B cell (primary cell): ENCODE measurements around the gene CCDC80. TPM values are rescaled to one million over a fixed set of nuclear protein-coding genes. Genes with fewer than 3 reads are reported as not detected.

Source experiments
- ATAC-seq: fragments of 200-7000 bp; cut with Tn5 transposase; one replicate; pipeline ENCODE4 v1.10.0; 2021; ENCODE audit warnings: low read depth, mild to moderate bottlenecking, moderate number of reproducible peaks, moderate library complexity
- CTCF ChIA-PET: fragments of 350-600 bp; sonication (Branson Sonifier 250); formaldehyde crosslinking; loops from one replicate; lab custom pipeline; 2021; ENCODE audit warnings: antibody characterized with exemption, inconsistent platforms; lab: Charles Lee
- POLR2A ChIA-PET: fragments of 350-600 bp; sonication (Branson Sonifier 250); formaldehyde crosslinking; loops from one replicate; lab custom pipeline; 2021; ENCODE audit warnings: antibody characterized with exemption; lab: Charles Lee
- DNase-seq: peaks from one replicate; pipeline ENCODE4 v3.0.0; 2013
- H2AFZ ChIP-seq: 2 replicates; pipeline ENCODE4 v1.6.1; 2012; ENCODE audit warnings: mild to moderate bottlenecking, low read depth, low read length; ENCODE audit not compliant: insufficient read depth, poor library complexity, severe bottlenecking
- H3K27ac ChIP-seq, 2 donors: 1 replicate in 1 of 2; 2 replicates in 1 of 2; pipeline ENCODE4 v1.5.1; 2012 to 2013; ENCODE audit warnings: low read length in 2 of 2, mild to moderate bottlenecking in 2 of 2, moderate library complexity in 1 of 2
- H3K27me3 ChIP-seq, 4 experiments: fragments of 200-600 bp in 1 of 4; sonication (generic) in 1 of 4; replicated peaks in 1 of 4; 1 replicate in 2 of 4; 2 replicates in 2 of 4; pipeline versions ENCODE4 v1.6.1 to v1.7.0; 2013 to 2016; ENCODE audit warnings: low read length in 3 of 4, mild to moderate bottlenecking in 2 of 4, mixed read lengths in 1 of 4, moderate library complexity in 1 of 4; ENCODE audit not compliant: insufficient read depth in 4 of 4, control insufficient read depth in 3 of 4; ENCODE audit errors: control extremely low read depth in 1 of 4
- H3K36me3 ChIP-seq, 2 experiments: replicated peaks in 1 of 2; 1 replicate in 1 of 2; 2 replicates in 1 of 2; pipeline versions ENCODE4 v1.6.1 to v1.7.1; 2013; ENCODE audit warnings: low read length in 1 of 2; ENCODE audit not compliant: insufficient read depth in 2 of 2, control insufficient read depth in 1 of 2; ENCODE audit errors: control extremely low read depth in 1 of 2, extremely low read depth in 1 of 2
- H3K4me1 ChIP-seq, 2 donors: fragments of 200-600 bp in 1 of 2; sonication (generic) in 1 of 2; 1 replicate in 1 of 2; 2 replicates in 1 of 2; pipeline versions ENCODE4 v1.5.1 to v1.6.1; 2013 to 2017; ENCODE audit warnings: low read length in 2 of 2; ENCODE audit not compliant: control insufficient read depth in 2 of 2, insufficient read depth in 2 of 2
- H3K4me2 ChIP-seq: replicated peaks from 2 replicates; pipeline ENCODE3; 2012; ENCODE audit warnings: mild to moderate bottlenecking, low read depth, low read length; ENCODE audit not compliant: poor library complexity, severe bottlenecking
- H3K4me3 ChIP-seq, 5 experiments: fragments of 200-600 bp in 1 of 5; sonication (generic) in 1 of 5; 1 replicate in 3 of 5; 2 replicates in 2 of 5; pipeline versions ENCODE4 v1.5.1 to v1.7.0; 2011 to 2016; ENCODE audit warnings: low read length in 4 of 5, mild to moderate bottlenecking in 4 of 5, low read depth in 2 of 5, control low read depth in 1 of 5, moderate library complexity in 1 of 5; ENCODE audit not compliant: insufficient read depth in 1 of 5; ENCODE audit errors: control extremely low read depth in 1 of 5, extremely low read depth in 1 of 5
- H3K79me2 ChIP-seq: fragments of 200-600 bp; sonication (generic); one replicate; pipeline ENCODE4 v1.6.0; 2016; ENCODE audit warnings: low read length; ENCODE audit not compliant: control insufficient read depth, insufficient read depth
- H3K9ac ChIP-seq: fragments of 200-600 bp; sonication (generic); 2 replicates; pipeline ENCODE4 v1.6.1; 2017; ENCODE audit warnings: mild to moderate bottlenecking, low read length, moderate library complexity
- H3K9me3 ChIP-seq, 3 donors: one replicate each; pipeline versions ENCODE4 v1.6.1 to v1.7.1; 2013; ENCODE audit warnings: low read length in 2 of 3; ENCODE audit not compliant: control insufficient read depth in 2 of 3, insufficient read depth in 1 of 3; ENCODE audit errors: control extremely low read depth in 1 of 3
- H4K20me1 ChIP-seq: 2 replicates; pipeline ENCODE4 v1.6.0; 2012; ENCODE audit warnings: mild to moderate bottlenecking, low read length; ENCODE audit not compliant: insufficient read depth, control insufficient read depth, poor library complexity, severe bottlenecking
- H3K27ac Mint-ChIP-seq: one replicate; pipeline ENCODE4 v1.8.0; 2021; ENCODE audit warnings: mixed read lengths
- H3K27me3 Mint-ChIP-seq: one replicate; pipeline ENCODE4 v1.8.0; 2021; ENCODE audit warnings: mixed read lengths
- H3K4me1 Mint-ChIP-seq: one replicate; pipeline ENCODE4 v1.8.0; 2021; ENCODE audit warnings: mixed read lengths
- H3K4me3 Mint-ChIP-seq: one replicate; pipeline ENCODE4 v1.8.0; 2021; ENCODE audit warnings: mixed read lengths
- H3K9me3 Mint-ChIP-seq: one replicate; pipeline ENCODE4 v1.8.0; 2022; ENCODE audit warnings: mixed read lengths; ENCODE audit not compliant: insufficient read depth
- EZH2 ChIP-seq: IDR thresholded peaks from 2 replicates; pipeline ENCODE4 v1.6.1; 2012; ENCODE audit warnings: borderline replicate concordance, low read depth, mild to moderate bottlenecking, moderate library complexity, low read length; ENCODE audit not compliant: insufficient read depth, poor library complexity, severe bottlenecking
- WGBS: methylation state at CpG from one replicate; pipeline ENCODE4 v1.1.5; 2013; ENCODE audit warnings: missing lambda C conversion rate; ENCODE audit not compliant: insufficient coverage; 5-methylcytosine and 5-hydroxymethylcytosine counted together
- intact Hi-C: fragments of 100-400 bp; cut with micrococcal nuclease; formaldehyde crosslinking; loops from one replicate; pipeline ENCODE4 v1.10.0; 2022
- polyA plus RNA-seq: library from polyadenylated mRNA; depleted of rRNA; stranded (reverse); fragments of >200 nt; gene quantifications from 2 replicates; pipeline ENCODE4 v1.2.3, GENCODE V29; 2012
- total RNA-seq, 2 donors: library from RNA; stranded (reverse); fragments of 120-200 nt in 1 of 2; gene quantifications; 1 replicate in 1 of 2; 2 replicates in 1 of 2; pipeline versions ENCODE4 v1.2.3 to v1.2.4, GENCODE V29; 2013 to 2022
- TF ChIP-seq, protein P1 (sequence below): fragments of 200-600 bp; IDR thresholded peaks from one replicate; pipeline ENCODE4 v1.8.0; 2022; ENCODE audit warnings: antibody characterized with exemption, mild to moderate bottlenecking

CCDC80 gene
- total and polyA plus RNA-seq, 2 donors (not counting 1 experiment from before 2014, with no cell fraction given) = under 0.01 TPM; not detected in 1

DNA sequence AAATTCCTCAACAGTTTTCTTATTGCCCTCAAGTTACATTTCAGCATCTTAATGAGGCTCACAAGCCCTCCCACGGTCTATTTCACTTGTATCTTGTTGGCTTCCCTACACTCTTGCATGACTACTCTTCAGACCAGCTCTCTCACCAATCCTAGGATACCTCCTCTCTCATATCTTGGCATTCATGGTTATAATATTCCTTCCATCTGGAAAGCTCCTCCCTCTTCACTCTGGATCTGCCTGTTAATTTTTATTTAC lies 8.5 kb upstream of the CCDC80 start:
- Histone ChIP-seq H4K20me1 (no peaks in the 10 kb centered on the region), H3K9ac (no peak overlapping the region), H3K79me2 (no peaks in the 10 kb centered on the region), H3K9me3 (no peaks in the 10 kb centered on the region), H3K4me3 (no peak overlapping the region), H3K27ac (no peak overlapping the region), H3K4me2 (no peak overlapping the region), H3K27me3 (no peaks in the 10 kb centered on the region), H3K4me1 (no peaks in the 10 kb centered on the region), H2AFZ (no peak overlapping the region), H3K36me3 (no peaks in the 10 kb centered on the region)
- Mint-ChIP-seq H3K27me3 (peaks cover 4% of the 10 kb centered on the region), H3K4me3 (no peak overlapping the region), H3K4me1 (peaks cover 3% of the 10 kb centered on the region), H3K27ac (no peak overlapping the region), H3K9me3 (no peaks in the 10 kb centered on the region)
- WGBS = 76% methylated on average over 1 of the region's 1 CpG
- CTCF ChIA-PET = no interaction called here
- POLR2A ChIA-PET = no interaction called here
- no peak for DNase-seq
- ATAC-seq = no peak
- intact Hi-C loops = no loop called here
- no peak for TF ChIP-seq EZH2
- TF ChIP-seq, protein P1, sequence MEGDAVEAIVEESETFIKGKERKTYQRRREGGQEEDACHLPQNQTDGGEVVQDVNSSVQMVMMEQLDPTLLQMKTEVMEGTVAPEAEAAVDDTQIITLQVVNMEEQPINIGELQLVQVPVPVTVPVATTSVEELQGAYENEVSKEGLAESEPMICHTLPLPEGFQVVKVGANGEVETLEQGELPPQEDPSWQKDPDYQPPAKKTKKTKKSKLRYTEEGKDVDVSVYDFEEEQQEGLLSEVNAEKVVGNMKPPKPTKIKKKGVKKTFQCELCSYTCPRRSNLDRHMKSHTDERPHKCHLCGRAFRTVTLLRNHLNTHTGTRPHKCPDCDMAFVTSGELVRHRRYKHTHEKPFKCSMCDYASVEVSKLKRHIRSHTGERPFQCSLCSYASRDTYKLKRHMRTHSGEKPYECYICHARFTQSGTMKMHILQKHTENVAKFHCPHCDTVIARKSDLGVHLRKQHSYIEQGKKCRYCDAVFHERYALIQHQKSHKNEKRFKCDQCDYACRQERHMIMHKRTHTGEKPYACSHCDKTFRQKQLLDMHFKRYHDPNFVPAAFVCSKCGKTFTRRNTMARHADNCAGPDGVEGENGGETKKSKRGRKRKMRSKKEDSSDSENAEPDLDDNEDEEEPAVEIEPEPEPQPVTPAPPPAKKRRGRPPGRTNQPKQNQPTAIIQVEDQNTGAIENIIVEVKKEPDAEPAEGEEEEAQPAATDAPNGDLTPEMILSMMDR = no peak

DNA sequence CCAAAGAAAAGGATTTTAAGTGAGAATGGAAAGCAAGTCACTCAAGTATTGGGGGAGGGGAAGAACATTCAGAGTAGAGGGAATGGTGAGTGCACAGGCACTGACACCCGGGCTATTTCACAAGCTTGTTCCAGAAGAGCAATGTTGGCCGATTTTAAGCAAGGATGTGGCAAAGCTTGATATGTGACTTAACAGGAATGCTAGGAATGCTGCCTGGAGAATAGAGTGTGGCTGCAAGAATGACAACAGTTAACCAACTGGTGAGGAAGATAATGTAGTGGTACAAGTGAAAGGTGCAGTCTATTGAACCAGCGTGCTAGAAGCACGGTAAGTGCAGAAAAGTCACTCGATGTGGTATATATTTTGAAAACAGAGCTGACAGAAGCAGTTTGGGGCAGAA lies 6.2 kb upstream of the CCDC80 start:
- ChIA-PET CTCF (interaction anchor here (0.8 to 1.2 kb wide), 3 partner anchors 92 to 642 kb away, joined by 3 to 4 read pairs (median 3); no protein-coding TSS in a partner anchor), POLR2A (no interaction called here)
- Histone ChIP-seq H3K27me3 (peaks cover 0 to 2% (median 0%) of the 10 kb centered on the region in 4 experiments), H3K36me3 (no peaks in the 10 kb centered on the region), H3K4me3 (no peak overlapping the region), H3K27ac (no peak overlapping the region), H3K4me2 (no peak overlapping the region), H3K4me1 (peaks cover 0 to 9% of the 10 kb centered on the region in 2 donors), H3K79me2 (no peaks in the 10 kb centered on the region), H3K9me3 (no peaks in the 10 kb centered on the region), H2AFZ (no peak overlapping the region), H4K20me1 (no peaks in the 10 kb centered on the region), H3K9ac (no peak overlapping the region)
- no peak for DNase-seq
- H3K9me3 Mint-ChIP-seq = no peaks in the 10 kb centered on the region
- no peak for ATAC-seq
- H3K27ac Mint-ChIP-seq = no peak overlapping the region
- TF ChIP-seq EZH2 = no peak
- TF ChIP-seq, protein P1 = no peak
- H3K4me3 Mint-ChIP-seq = no peak overlapping the region
- peaks cover 4% of the 10 kb centered on the region for H3K27me3 Mint-ChIP-seq
- peaks cover 12% of the 10 kb centered on the region for H3K4me1 Mint-ChIP-seq
- intact Hi-C loops = no loop called here
- 99% methylated on average over 5 of the region's 5 CpGs for WGBS
